ENCODE data around the gene FEN1.

The FEN1 gene

GRCh38 chr11:61844909-61845565 lies 52.3 kb downstream of the FEN1 start:
- Histone ChIP-seq H3K4me3 (ENCODE audit: low read depth, low read length) (no peak overlapping the region), H3K27me3 (ENCODE audit: insufficient read depth, low read depth, severe bottlenecking) (no peaks in the 10 kb centered on the region), H3K36me3 (peaks cover 88% of the 10 kb centered on the region), H3K9me3 (ENCODE audit: severe bottlenecking) (no peaks in the 10 kb centered on the region), H3K27ac (no peak overlapping the region)
- DNase-seq = no peak
- TF ChIP-seq CTCF (IDR thresholded peaks at IDR 0.05; ENCODE audit: low read depth, low read length) = no peak

- no peak overlapping the region for H3K4me3 ChIP-seq (ENCODE audit: low read depth, low read length)
- TF ChIP-seq CTCF (IDR thresholded peaks at IDR 0.05; ENCODE audit: low read depth, low read length) = no peak
- no peak overlapping the region for H3K27ac ChIP-seq
- no peak for DNase-seq
- H3K36me3 ChIP-seq = peaks cover 88% of the 10 kb centered on the region
- H3K9me3 ChIP-seq (ENCODE audit: severe bottlenecking) = no peaks in the 10 kb centered on the region
- H3K27me3 ChIP-seq (ENCODE audit: insufficient read depth, low read depth, severe bottlenecking) = no peaks in the 10 kb centered on the region
Measured at GRCh38 chr11:61846362-61847020, 53.8 kb downstream of the FEN1 start.

Measured in WERI-Rb-1 (cell line).